Measurements from ENCODE around the gene CSNK1A1.

DNA sequence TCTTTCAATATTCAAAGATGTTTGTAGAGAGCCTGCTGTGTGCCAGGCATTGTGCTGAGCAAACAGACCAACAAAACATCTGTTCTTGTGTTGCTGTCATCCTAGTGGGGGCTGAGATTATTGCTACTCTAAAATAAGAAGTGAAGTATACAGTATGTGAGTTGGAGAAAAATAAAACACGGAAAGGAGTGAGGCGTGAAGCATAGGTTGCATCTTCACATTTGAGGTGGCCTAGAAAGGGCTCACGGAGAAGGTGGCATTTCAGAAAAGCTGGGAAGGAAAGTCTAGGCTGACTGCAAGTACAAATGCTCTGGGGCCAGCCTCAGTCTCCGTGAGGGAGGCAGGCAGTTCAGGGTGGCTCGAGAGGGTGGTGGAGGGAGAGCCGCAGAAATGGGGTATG is 80.3 kb downstream of the CSNK1A1 start:
- TF ChIP-seq, protein P1, sequence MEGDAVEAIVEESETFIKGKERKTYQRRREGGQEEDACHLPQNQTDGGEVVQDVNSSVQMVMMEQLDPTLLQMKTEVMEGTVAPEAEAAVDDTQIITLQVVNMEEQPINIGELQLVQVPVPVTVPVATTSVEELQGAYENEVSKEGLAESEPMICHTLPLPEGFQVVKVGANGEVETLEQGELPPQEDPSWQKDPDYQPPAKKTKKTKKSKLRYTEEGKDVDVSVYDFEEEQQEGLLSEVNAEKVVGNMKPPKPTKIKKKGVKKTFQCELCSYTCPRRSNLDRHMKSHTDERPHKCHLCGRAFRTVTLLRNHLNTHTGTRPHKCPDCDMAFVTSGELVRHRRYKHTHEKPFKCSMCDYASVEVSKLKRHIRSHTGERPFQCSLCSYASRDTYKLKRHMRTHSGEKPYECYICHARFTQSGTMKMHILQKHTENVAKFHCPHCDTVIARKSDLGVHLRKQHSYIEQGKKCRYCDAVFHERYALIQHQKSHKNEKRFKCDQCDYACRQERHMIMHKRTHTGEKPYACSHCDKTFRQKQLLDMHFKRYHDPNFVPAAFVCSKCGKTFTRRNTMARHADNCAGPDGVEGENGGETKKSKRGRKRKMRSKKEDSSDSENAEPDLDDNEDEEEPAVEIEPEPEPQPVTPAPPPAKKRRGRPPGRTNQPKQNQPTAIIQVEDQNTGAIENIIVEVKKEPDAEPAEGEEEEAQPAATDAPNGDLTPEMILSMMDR (IDR thresholded peaks at IDR 0.05): no peak
- TF ChIP-seq TCF7L2 (IDR thresholded peaks at IDR 0.05; ENCODE audit: low read depth, low read length): no peak
- TF ChIP-seq, protein P2, sequence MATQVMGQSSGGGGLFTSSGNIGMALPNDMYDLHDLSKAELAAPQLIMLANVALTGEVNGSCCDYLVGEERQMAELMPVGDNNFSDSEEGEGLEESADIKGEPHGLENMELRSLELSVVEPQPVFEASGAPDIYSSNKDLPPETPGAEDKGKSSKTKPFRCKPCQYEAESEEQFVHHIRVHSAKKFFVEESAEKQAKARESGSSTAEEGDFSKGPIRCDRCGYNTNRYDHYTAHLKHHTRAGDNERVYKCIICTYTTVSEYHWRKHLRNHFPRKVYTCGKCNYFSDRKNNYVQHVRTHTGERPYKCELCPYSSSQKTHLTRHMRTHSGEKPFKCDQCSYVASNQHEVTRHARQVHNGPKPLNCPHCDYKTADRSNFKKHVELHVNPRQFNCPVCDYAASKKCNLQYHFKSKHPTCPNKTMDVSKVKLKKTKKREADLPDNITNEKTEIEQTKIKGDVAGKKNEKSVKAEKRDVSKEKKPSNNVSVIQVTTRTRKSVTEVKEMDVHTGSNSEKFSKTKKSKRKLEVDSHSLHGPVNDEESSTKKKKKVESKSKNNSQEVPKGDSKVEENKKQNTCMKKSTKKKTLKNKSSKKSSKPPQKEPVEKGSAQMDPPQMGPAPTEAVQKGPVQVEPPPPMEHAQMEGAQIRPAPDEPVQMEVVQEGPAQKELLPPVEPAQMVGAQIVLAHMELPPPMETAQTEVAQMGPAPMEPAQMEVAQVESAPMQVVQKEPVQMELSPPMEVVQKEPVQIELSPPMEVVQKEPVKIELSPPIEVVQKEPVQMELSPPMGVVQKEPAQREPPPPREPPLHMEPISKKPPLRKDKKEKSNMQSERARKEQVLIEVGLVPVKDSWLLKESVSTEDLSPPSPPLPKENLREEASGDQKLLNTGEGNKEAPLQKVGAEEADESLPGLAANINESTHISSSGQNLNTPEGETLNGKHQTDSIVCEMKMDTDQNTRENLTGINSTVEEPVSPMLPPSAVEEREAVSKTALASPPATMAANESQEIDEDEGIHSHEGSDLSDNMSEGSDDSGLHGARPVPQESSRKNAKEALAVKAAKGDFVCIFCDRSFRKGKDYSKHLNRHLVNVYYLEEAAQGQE (IDR thresholded peaks at IDR 0.05; ENCODE audit: insufficient read depth in 1 of 2, low read depth in 2 of 2, low read length in 1 of 2): no peak

Measured in Panc1 (cell line).